B cell (primary cell): ENCODE results near the gene SCGB1D2.

ENCODE experiments used
- EZH2 ChIP-seq: IDR thresholded peaks from 2 replicates; pipeline ENCODE4 v1.6.1; 2012; ENCODE audit warnings: borderline replicate concordance, low read depth, mild to moderate bottlenecking, moderate library complexity, low read length; ENCODE audit not compliant: insufficient read depth, poor library complexity, severe bottlenecking
- TF ChIP-seq, protein P1 (sequence below): fragments of 200-600 bp; IDR thresholded peaks from one replicate; pipeline ENCODE4 v1.8.0; 2022; ENCODE audit warnings: antibody characterized with exemption, mild to moderate bottlenecking

GRCh38 chr11:62253999-62254542 is 12.0 kb downstream of the SCGB1D2 start:
- TF ChIP-seq, protein P1, sequence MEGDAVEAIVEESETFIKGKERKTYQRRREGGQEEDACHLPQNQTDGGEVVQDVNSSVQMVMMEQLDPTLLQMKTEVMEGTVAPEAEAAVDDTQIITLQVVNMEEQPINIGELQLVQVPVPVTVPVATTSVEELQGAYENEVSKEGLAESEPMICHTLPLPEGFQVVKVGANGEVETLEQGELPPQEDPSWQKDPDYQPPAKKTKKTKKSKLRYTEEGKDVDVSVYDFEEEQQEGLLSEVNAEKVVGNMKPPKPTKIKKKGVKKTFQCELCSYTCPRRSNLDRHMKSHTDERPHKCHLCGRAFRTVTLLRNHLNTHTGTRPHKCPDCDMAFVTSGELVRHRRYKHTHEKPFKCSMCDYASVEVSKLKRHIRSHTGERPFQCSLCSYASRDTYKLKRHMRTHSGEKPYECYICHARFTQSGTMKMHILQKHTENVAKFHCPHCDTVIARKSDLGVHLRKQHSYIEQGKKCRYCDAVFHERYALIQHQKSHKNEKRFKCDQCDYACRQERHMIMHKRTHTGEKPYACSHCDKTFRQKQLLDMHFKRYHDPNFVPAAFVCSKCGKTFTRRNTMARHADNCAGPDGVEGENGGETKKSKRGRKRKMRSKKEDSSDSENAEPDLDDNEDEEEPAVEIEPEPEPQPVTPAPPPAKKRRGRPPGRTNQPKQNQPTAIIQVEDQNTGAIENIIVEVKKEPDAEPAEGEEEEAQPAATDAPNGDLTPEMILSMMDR: no peak
- no peak for TF ChIP-seq EZH2
